Muscle of arm (tissue), 12 donors: ENCODE results near the gene ADORA1. TPM values are rescaled to one million over a fixed set of nuclear protein-coding genes. Genes with fewer than 3 reads are reported as not detected.

Source experiments
- DNase-seq: peaks from one replicate; pipeline ENCODE4 v3.0.0-alpha.2; 2013
- polyA plus RNA-seq, 12 donors: library from polyadenylated mRNA; unstranded; fragments of 120-200 nt; gene quantifications; one replicate each; pipeline ENCODE4 v1.2.1, GENCODE V29; 2013; ENCODE audit not compliant: insufficient read length in 12 of 12

ADORA1 gene
- polyA plus RNA-seq, 12 donors, result 2.1 to 8.3 (median 3.2) TPM; not detected in 2

DNA sequence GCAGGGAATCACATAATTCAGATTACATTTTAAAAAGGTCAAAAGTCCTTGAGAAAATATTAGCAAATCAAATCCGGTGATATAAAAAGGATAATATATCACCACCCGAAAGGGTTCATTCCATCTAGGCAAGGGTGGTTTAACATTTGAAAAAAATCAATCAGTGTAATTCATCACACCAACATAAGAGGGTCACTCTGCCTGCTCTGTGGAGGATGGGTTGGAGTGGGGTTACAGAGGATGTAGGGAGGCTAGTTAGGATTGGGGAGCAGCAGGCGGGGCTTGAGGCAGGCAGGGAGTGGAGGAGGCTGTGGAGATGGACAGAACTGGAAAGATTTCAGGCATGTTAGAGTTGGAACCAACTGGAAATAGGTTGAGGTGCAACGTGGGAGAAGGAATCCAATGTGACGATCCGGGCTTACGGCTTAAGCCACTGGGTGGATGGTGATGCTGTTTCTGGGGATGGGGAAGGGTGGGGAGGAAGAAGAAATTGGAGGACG is 12.5 kb downstream of the ADORA1 start:
- DNase-seq, result no peak

DNA sequence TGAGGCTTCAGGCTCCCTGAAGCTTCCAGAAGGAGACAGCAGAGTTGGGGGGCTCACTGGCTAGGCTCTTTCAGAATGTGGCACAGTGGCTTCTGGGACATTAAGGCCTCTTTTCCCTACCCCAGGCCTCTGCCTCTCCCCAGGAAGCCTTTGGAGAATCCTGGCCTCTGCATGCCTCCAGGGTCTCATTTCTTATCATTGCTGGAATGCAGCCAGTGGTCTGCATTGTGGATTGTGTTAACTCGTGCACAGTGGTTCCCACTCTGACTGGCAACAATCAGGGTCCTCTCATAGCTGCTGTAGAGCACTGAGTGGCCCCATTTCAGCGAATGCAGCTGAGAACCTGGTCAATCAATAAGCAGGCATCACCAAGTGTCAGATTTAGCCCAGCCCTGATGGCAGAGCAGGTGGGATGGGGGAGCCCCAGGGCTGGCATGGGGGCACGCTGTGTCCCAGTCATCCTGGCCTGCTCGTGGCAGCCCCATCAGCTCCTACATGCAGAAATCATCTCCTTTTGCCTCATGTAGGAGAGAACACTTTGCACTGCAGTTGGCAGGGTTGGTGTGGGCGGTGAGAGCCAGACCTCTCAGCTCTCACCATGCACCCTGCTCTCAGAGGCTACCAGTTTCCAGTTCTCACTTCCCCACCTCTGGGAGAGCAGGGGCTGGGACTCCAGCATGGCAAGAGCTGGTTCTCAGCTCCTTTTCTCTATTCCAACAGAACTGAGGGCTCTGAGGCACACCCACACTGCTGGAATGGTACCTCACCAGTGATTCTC is 13.4 kb downstream of the ADORA1 start:
- DNase-seq, result no peak

DNA sequence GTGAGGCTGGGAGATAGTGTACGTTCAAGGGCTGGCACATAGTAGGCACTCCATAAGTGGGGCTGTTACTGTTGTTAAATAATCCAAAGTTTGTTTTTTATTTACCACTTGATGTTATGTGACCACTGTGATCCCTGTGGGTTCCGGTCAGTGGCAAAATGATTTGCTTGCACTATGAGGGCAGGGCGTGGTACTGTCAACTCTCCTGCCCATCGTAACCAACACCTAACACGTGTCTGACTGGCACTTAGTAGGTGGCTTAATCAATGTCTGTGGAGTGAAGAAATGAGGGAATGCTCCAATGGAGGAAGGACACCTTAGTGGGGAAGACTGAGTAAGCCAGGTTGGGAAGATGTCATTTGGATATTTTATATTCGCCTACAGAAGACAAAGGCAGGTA is 14.6 kb downstream of the ADORA1 start:
- no peak for DNase-seq

DNA sequence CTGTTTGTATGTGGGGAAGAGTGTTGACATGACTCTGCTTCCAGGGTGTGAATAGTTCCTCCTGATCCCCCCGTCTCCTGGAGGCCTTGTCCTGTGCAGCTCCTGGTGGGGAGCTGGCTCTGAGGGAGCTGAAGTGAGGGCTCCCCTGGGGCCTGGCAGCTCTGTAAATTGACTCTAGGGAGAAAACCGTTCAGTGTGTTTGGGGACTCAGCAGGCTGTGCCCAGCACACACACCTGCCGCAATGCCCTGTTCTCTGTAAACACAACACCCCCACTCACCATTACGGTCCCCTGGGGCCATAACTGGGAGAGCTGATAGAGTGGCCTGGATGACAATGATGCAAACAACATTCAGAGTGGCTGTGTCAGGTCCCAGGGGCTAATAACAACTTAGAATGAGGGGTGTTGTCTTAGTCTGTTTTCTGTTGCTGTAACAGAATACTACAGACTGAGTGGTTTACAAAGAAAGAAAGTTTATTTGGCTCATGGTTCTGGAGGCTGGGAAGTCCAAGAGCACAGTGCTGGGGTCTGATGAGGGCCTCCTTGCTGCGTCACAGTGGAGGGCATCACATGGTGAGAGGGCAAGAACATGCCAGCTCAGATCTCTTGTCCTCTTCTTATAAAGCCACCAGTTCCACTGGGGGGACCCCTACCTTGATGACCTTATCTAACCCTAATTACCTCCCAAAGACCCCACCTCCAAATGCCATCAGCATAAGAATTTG is 15.3 kb downstream of the ADORA1 start:
- no peak for DNase-seq

DNA sequence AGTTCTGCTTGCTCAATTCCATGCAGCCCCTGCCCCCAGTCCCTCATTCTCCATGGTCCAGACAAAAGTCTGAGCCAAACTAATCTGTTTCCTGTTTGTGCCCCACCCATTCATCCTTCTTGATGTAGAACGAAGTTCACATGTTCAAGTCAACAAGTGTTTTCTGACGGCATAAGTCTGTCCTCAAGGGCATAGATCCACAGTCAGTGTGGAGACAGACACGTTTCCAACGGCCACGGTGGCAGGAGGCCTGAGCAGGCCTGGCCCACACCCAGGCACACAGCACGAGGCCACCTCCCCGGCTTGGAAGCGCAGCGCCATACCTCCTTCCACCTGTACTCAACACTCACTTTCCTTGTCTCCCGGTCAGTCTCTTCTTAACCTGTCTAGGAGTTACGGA is 16.1 kb downstream of the ADORA1 start:
- no peak for DNase-seq

DNA sequence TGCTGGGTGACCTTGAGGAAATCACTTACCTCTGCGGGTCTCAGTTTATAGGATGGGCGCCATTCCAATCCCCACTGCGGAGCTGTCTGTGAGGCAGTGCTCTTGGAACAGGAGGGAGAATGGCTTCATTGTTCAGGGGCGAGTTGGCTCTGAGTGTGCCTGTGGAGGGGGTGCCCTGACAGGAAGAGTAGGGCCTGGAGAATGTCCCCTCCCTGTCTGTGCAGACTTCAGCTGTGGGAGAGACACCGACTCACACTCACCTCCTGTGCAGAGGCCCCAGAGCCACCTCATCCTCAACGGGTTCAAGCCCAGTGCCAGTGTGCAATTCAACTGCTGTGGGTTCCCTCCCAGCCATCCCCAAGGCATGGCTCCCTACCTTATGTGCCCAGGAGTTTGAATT is 17.1 kb downstream of the ADORA1 start:
- DNase-seq, result no peak

DNA sequence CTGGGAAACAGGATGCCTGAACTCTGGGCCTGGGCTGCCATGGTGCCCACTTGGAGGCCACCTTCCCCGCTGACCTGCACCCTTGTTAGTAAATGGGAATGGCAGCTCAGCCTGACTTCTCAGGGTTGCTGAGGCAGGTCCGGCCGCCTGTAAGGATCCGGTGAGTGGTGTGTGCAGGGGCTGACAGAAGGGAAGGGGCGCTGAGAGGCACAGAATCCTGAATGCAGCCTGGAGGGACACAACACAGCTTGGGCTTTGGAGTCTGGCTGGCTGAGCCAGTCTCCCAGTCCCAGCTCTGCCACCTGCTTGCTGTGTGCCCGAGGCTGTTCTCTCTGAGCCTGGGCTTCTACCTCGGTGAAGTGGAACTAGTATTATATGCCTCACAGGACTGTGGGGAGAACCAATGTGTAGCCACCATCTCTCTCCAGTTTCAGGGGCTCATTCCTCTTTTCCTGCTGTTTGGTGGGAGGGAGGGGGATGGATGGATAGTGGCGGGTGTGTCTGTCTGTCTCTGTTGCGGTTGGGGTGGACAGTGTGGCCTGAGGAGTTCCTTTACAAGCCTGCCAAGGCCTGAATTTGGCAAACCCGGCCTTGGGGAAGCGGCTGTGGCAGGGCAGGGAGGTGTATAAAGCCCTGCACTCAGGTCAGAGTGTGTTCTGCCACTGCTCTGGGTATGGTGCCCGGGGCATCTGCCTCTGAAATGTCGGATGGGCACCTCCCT is 18.0 kb downstream of the ADORA1 start:
- no peak for DNase-seq

DNA sequence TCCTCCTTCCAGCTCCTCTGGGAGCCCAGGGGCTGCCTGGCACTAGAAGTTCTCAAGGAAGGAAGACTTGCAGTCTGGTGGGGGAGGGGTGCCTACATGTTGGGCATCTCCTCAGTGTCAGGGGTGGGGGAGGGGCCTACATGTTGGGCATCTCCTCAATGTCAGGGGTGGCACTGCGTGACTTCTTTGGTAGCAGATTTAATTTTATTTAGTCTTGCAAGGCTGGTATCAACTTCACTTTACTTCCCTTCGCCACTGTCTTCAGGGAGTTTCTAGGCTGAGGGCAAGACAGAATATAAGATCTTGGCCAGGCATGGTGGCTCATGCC is 18.5 kb downstream of the ADORA1 start:
- no peak for DNase-seq

DNA sequence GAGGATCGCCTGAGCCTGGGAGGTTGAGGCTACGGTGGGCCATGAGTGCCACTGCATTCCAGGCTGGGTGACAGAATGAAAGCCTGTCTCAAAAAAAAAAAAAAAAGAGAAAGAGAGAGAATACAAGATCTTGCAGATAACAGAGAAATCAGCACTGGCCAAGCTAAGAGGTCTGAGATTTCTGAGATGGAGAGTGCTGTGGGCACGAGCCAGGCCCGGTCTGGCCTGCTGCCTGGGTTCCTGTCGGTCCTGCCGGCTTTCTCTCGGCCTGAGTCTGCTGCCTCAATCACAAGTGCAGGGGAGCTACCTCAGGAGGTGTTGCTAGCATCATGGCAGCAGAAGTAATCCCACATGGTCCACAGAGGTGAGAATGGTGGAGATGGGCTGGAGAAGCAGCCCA is 19.0 kb downstream of the ADORA1 start:
- DNase-seq, result no peak

DNA sequence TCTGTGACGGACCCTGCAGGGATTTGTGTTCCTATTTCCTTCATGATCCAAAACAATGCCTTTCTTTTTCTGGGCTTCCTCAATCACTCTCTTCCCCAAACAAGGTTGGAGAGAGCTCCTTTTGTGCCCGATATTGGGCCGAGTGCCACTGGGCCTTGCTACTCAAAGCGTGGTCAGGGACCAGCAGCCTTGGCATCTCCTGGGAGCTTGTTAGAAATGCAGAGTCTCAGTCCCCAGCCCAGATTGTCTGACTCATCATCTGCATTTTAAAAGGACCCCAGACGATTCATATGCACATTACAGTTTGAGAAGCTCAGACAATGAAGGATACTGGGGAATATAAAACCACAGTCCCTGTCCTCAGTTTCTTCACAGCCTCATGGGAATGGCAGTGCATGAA is 19.9 kb downstream of the ADORA1 start:
- no peak for DNase-seq

DNA sequence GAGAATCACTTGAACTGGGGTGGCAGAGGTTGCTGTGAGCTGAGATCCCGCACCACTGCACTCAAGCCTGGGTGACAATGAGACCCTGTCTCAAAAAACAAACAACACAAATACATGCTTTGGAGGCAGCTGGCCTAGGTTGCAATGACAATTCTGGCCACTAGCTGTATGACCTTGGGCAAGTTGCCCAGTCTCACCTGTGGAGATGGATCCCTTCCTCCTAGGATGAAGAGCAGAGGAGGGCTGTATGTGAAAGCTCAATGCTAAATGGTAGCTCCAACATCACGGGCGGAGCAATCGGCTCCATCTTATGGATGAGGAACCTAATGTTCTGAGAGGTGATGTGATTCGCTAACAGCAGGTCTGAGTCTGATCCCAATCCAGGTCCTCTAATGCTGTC is 20.6 kb downstream of the ADORA1 start:
- DNase-seq, result no peak

DNA sequence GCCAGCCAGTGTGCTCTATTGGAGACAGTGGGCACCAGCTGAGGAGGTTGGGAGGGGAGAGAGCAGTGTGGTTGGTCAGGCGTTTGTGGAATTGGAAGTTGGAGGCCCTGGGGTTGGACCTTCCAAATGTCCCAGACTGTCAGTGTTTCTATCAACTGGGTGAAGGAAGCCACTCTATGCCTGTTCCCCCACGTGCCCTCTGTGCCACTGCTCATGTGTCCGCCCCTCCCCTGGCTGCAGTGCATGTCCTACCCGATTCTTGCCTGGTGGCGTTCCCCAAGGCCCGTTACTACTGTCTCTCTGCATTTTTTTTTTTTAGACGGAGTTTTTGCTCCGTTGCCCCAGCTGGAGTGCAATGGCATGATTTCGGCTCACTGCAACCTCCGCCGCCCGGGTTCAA is 21.1 kb downstream of the ADORA1 start:
- no peak for DNase-seq

DNA sequence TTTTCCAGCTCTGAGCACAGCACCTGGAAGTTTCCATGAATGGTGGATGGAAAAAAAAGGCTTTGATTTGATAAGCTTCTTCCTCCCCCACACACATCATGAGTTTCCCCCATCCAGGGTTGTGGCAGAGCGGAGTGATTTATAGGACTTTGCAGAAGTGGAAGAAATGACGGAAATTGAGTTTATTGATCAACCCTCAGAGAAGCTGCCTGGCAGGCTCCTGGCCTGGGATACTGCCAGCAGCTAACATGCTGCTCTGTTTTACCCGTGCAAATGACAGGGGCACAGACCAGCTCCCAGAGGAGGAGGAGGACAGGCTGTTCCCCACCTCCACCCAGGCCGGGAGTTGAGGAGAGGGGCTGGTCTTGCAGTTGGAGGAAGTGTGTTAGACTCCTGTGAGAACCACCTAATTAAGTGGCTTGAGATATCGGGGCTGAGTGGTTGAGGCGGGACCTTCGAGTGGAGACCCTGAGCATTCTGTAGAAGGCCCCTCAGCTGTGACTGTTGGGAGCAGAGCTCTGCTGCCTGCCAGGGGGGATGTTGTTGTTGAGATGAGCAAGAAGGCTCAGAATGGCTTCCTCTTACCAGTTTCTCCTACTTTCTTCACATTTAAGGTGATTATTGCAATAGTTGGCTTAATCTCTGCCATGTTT is 21.8 kb downstream of the ADORA1 start:
- DNase-seq, result no peak

DNA sequence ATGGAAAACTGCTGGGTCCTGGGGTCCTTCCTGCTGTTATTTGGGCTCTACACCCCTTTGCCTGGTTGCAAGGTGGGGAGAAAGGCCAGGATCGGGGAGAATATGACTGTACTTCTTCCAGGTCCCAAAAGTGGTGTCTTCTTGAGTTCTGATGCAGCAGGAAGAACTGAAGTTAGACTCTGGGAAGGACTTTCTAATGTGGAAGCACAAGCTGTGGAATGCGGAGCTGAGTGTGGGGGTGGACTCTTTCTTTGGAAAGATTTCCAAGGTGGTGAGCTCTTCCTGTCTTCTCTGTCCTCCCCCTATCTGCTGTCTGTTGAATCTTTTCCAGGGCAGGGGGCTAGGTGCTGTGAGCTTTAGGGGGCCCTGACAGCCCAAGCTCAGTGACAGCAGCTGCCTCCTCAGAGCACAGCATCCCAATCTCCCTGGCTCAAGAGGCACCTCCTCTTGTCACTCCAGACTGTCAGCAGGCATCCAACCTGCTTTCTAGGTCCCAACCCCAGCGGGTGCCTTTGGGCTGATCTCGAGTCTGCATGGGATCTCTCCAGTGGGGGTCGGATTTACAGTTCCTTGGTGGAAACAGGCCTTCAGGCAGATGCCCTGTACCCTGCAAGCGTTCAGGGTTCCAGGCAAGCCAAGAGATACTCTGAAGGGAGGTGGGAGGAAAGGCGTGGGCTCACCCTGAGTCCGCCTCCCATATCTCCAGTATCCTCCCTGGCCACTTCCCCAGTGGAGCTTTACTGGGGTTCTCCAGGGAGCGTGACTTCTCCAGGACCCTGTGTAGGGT is 23.2 kb downstream of the ADORA1 start:
- no peak for DNase-seq

DNA sequence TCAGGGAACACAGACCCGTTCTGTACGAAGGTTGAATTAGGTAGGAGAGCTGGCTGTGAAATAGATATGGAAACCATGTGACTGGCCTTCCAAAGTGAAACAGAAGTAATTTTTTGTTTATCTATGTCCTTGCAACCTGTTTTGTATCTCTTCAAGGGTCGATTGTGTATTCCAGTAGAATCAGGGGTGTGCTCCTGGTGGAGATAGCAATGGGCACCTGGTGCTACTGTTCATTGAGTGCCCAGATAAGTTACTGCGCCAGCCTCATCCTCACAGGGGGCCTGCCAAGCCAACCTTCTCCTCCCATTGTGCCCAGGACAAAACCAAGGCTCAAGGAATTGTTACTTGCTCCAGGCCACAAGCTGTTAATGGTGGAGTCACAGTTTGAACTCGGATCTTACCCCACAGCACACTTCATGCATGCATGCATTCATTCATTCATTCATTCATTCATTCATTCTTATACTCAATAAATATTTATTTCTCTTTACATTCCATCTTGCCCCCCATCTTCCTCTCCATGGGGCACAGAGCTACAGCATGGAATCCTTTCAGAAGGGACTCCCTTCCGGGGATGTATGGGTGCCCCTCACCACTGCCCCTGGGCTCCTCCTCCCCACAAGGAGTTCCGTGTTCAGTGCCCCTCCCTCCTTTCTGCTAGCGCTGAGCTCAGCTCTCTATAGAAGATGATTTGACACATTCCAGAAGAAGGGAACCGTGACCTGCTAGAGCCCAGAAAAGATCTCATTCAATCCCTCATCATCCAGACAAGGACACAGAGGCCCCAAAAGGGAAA is 24.0 kb downstream of the ADORA1 start:
- DNase-seq, result no peak

DNA sequence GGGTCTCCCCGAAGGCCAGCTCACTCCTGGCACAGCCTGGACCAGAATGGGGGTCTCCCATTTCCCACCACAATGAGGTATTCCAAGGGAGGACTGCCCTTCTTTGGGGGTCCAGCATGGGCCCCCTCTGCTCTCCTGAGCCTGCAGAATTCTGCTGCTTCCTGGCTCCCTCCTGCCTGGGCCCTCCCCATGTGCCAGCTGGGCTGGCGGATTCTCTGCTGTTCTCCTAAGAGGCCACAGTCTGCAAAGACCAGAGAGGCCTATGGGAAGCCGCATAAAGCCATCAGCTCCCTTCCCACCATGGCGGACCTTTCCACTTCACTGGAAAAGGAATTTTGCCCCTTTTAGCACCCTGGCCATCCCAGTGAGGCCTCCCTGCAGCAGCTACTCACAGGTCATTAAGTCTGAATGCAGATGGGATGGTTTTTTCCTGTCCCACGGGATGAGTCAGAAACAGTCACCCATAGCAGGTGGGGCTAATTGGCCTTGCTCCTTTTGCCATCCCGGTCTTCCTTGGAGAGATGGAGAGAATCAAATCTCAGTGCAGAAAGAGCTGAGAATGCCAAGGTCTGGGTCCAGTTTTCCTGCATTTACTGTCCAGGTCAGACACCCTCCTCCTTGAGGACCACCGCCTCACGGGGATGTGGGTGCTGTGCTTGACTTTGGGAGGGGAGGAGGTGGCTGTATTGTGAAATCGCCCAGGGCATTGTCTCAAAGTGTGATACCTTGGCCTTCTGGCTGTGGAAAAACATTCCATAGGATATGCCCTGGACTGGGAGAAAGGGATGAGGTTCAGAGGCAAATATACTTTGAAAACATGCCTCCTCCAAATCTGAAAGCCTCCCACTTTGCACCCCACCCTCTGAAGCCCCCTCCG is 24.9 kb downstream of the ADORA1 start:
- DNase-seq, result no peak

DNA sequence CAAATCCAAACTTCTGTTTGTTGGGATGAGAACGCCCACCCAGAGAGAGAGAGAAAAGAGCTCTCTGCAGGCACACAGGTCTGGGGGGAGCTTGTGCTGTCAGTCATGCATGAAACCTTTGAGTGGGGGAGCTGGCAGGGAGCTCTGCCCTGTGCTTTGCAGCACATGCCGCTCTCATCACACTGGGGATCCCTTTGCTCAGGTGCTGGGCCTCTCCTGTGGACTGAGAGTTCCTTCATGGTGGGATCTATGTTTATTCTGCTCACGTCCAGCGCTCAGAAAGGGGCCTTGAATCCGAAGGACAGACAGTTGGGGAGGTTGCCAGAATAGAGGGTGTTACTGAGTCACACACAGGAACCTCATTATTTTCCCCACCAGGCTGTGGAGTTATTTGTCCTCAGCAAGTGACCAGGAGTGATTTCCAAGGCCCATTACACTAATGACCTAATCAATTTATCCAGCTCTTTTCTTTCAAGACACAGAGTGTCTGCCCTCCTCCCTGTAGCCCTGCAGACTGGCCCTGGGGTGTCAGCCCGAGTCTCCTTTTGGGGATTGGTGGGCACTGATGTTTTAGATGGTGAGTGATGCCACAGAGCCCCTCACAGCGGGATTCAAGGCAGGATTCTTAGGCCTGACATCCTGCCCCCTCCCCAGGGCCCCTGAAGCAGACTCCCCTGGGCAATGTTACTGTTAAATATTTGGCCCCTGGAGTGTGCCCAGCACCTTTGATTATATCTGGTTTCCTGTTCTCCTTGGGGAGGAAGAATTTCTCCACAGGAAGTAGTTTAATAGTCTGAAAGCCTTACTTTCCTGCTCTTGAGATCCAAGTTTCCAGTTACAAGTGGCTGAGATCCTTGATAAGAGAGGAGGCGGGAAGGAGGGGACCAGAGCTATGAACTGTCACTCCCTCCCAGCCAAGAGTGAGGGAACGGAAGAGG is 25.8 kb downstream of the ADORA1 start:
- DNase-seq, result no peak
